DOHH2 (cell line): ENCODE data around the gene SYNGR1.

Source experiments
- EZH2phosphoT487 ChIP-seq: fragments of 200-600 bp; sonication (generic); IDR thresholded peaks from 2 replicates; pipeline ENCODE4 v1.6.1; 2017; ENCODE audit warnings: borderline replicate concordance, mild to moderate bottlenecking, antibody characterized with exemption, low read length, moderate library complexity, mixed read lengths
- TF ChIP-seq, protein P1 (sequence below): fragments of 200-600 bp; sonication (generic); IDR thresholded peaks from one replicate; pipeline ENCODE4 v1.5.1; 2014; ENCODE audit warnings: antibody characterized with exemption, mild to moderate bottlenecking, low read depth, low read length; ENCODE audit not compliant: poor library complexity, severe bottlenecking

DNA sequence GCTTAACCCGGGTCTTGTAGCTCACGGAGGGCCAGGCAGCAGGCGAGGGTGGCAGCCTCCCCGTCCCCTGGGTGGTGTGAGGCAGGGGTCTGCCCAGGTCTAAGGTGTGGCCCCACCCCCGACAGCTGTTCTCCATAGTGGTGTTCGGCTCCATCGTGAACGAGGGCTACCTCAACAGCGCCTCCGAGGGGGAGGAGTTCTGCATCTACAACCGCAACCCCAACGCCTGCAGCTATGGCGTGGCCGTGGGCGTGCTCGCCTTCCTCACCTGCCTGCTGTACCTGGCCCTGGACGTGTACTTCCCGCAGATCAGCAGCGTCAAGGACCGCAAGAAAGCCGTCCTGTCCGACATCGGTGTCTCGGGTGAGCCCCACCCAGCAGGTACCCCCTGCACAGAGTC lies 24.4 kb downstream of the SYNGR1 start:
- no peak for TF ChIP-seq EZH2phosphoT487
- TF ChIP-seq, protein P1, sequence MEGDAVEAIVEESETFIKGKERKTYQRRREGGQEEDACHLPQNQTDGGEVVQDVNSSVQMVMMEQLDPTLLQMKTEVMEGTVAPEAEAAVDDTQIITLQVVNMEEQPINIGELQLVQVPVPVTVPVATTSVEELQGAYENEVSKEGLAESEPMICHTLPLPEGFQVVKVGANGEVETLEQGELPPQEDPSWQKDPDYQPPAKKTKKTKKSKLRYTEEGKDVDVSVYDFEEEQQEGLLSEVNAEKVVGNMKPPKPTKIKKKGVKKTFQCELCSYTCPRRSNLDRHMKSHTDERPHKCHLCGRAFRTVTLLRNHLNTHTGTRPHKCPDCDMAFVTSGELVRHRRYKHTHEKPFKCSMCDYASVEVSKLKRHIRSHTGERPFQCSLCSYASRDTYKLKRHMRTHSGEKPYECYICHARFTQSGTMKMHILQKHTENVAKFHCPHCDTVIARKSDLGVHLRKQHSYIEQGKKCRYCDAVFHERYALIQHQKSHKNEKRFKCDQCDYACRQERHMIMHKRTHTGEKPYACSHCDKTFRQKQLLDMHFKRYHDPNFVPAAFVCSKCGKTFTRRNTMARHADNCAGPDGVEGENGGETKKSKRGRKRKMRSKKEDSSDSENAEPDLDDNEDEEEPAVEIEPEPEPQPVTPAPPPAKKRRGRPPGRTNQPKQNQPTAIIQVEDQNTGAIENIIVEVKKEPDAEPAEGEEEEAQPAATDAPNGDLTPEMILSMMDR: no peak
